ENCODE measurements around the gene TMEM168. TPM values are rescaled to one million over a fixed set of nuclear protein-coding genes. Genes with fewer than 3 reads are reported as not detected.
A peak's percentile ranks its signal among the peaks of the same experiment; 100 is the strongest.

Gene TMEM168
- total RNA-seq, 1 experiment from 2014 or later: 11.2 TPM

DNA sequence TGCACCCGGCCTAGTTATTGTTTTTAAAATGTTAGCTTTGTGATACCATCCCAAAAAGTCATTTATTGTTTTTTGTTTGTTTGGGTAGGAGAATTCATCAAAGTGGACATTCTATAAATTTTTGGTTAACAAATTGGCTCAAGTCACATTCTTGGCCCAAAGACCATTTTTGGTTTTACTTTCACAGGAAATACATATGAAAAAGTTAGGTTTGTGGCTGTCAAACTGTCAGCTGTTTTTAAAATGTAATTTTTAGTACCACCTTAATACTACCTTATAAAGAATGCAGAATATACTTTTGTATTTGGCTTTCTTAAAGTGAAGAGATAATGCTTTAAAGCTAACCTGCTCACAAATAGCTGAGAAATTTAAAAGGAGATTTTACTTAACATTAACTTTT is 25.1 kb downstream of the TMEM168 start:
- H3K4me3 Mint-ChIP-seq: no peak overlapping the region
- ChIA-PET POLR2A (no interaction called here), CTCF (no interaction called here)
- H3K27ac Mint-ChIP-seq: no peak overlapping the region
- H3K36me3 Mint-ChIP-seq: no peaks in the 10 kb centered on the region
- no peaks in the 10 kb centered on the region; the same call in 1 of the 2 replicates for H3K4me1 Mint-ChIP-seq
- H3K9me3 Mint-ChIP-seq: no peaks in the 10 kb centered on the region
- no peaks in the 10 kb centered on the region for H3K27me3 Mint-ChIP-seq (ENCODE audit: low read depth)
- ATAC-seq: no peak
- TF ChIP-seq ZNF281 (CRISPR knock-in tag; IDR thresholded peaks at IDR 0.05) (no peak), RORB (CRISPR knock-in tag; IDR thresholded peaks at IDR 0.05) (no peak), ZNF219 (CRISPR knock-in tag; IDR thresholded peaks at IDR 0.05; ENCODE audit: borderline replicate concordance) (no peak), CREB1 (CRISPR knock-in tag; IDR thresholded peaks at IDR 0.05) (no peak), MXD4 (CRISPR knock-in tag; IDR thresholded peaks at IDR 0.05; ENCODE audit: borderline replicate concordance) (no peak), ZBTB43 (CRISPR knock-in tag; IDR thresholded peaks at IDR 0.05) (no peak)
- TF ChIP-seq, protein P1, sequence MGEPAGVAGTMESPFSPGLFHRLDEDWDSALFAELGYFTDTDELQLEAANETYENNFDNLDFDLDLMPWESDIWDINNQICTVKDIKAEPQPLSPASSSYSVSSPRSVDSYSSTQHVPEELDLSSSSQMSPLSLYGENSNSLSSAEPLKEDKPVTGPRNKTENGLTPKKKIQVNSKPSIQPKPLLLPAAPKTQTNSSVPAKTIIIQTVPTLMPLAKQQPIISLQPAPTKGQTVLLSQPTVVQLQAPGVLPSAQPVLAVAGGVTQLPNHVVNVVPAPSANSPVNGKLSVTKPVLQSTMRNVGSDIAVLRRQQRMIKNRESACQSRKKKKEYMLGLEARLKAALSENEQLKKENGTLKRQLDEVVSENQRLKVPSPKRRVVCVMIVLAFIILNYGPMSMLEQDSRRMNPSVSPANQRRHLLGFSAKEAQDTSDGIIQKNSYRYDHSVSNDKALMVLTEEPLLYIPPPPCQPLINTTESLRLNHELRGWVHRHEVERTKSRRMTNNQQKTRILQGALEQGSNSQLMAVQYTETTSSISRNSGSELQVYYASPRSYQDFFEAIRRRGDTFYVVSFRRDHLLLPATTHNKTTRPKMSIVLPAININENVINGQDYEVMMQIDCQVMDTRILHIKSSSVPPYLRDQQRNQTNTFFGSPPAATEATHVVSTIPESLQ (CRISPR knock-in tag; IDR thresholded peaks at IDR 0.05): no peak
- no peak for DNase-seq (ENCODE audit: low spot score)

DNA sequence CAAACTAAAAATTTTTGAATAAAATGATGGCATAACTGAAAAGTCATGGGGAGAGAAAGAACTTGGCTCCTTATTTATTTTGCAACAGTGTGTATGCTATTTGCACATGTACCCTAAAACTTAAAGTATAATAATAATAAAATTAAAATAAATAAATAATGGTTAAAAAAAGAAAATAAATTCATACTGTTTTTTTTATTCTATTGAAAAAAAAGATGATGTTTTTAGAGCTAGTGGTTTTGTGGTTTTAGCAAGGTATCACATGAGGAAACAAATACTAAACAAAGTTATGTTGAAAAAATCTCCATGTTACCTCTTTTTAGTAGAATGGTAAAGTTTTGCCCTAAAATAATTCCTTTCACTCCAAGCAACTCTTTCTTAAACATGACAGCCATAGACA is 26.2 kb downstream of the TMEM168 start:
- no peaks in the 10 kb centered on the region for H3K27me3 Mint-ChIP-seq (ENCODE audit: low read depth)
- ChIA-PET CTCF (no interaction called here), POLR2A (no interaction called here)
- ATAC-seq: no peak
- no peaks in the 10 kb centered on the region for H3K9me3 Mint-ChIP-seq
- no peaks in the 10 kb centered on the region for H3K36me3 Mint-ChIP-seq
- no peaks in the 10 kb centered on the region for H3K4me1 Mint-ChIP-seq
- DNase-seq (ENCODE audit: low spot score): no peak
- no peak overlapping the region for H3K4me3 Mint-ChIP-seq
- no peak overlapping the region for H3K27ac Mint-ChIP-seq
- TF ChIP-seq CTCF (IDR thresholded peaks at IDR 0.05) (no peak), HMGA2 (CRISPR knock-in tag; IDR thresholded peaks at IDR 0.05) (peak; percentile 68; the same call in 1 of the 2 replicates)

- POLR2A ChIA-PET: no interaction called here
- no peaks in the 10 kb centered on the region for H3K36me3 Mint-ChIP-seq
- no peaks in the 10 kb centered on the region for H3K9me3 Mint-ChIP-seq
- no peak overlapping the region for H3K27ac Mint-ChIP-seq
- no peak overlapping the region for H3K4me3 Mint-ChIP-seq
- no peaks in the 10 kb centered on the region for H3K27me3 Mint-ChIP-seq (ENCODE audit: low read depth)
- TF ChIP-seq ZNF263 (CRISPR knock-in tag; IDR thresholded peaks at IDR 0.05; ENCODE audit: low read depth): no peak
- no peak for TF ChIP-seq GABPB1 (CRISPR knock-in tag; IDR thresholded peaks at IDR 0.05)
- TF ChIP-seq MXD4 (CRISPR knock-in tag; IDR thresholded peaks at IDR 0.05; ENCODE audit: borderline replicate concordance): no peak
- no peak for TF ChIP-seq FOXJ3 (CRISPR knock-in tag; IDR thresholded peaks at IDR 0.05; ENCODE audit: borderline replicate concordance)
- TF ChIP-seq CREM (CRISPR knock-in tag; IDR thresholded peaks at IDR 0.05): no peak
- no peak for TF ChIP-seq TEAD1 (CRISPR knock-in tag; IDR thresholded peaks at IDR 0.05)
- no peak for TF ChIP-seq SOX15 (CRISPR knock-in tag; IDR thresholded peaks at IDR 0.05)
- no peak for TF ChIP-seq AFF4 (CRISPR knock-in tag; IDR thresholded peaks at IDR 0.05; ENCODE audit: borderline replicate concordance)
- H3K4me1 Mint-ChIP-seq: no peaks in the 10 kb centered on the region
- CTCF ChIA-PET: no interaction called here
- no peak for DNase-seq (ENCODE audit: low spot score)
- ATAC-seq: no peak
Measured at GRCh38 chr7:112763298-112763697, 26.9 kb downstream of the TMEM168 start.
